HG02970 (cell line): ENCODE measurements around the gene UHMK1.
"Not testable (repeated sequence)": the region's sequence is repeated elsewhere in the genome, so short reads cannot be mapped to it uniquely, and the experiment has no call there.

Source experiments
- ATAC-seq: cut with Tn5 transposase; IDR thresholded peaks from one replicate; pipeline ENCODE4 v1.9.1; 2021; ENCODE audit warnings: mild to moderate bottlenecking, moderate library complexity, moderate number of reproducible peaks; ENCODE audit not compliant: unreplicated experiment, low FRiP score

The UHMK1 gene

DNA sequence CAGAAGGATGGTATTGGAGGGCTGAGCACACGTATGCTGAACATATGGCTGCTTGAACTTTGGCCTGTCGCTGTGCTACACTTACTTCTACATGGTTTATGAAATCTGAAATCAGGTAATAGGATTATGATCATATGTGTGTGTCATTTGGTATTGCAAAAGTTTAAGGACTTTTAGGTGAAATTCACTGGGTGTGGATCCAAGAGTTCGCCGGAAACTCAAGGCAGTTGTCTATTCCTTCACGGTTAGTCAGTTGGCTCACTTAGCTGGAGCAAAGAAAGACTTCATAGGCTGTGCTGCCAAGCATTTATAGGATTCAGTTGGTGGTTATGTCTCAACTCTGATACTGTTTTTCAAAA lies 64.8 kb downstream of the UHMK1 start:
- no peak for ATAC-seq

DNA sequence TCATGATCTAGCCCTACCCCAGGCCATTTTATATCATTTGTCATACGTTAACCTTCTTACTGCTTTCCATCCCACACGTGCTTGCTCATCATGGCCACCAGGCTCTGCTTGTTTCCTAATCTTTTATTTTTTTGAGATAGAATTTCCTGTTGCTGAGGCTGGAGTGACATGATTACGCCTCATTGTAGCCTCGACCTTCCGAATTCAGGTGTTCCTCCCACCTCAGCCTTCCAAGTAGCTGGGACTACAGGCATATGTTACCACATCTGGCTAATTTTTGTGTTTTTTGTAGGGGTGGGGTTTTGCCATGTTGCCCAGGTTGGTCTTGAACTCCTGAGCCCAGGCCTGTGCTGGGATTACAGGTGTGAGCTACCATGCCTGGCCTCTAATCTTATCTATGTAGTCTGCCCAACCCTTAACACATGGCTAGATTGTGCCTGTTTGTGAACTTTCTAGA lies 67.2 kb downstream of the UHMK1 start:
- ATAC-seq, result no peak

DNA sequence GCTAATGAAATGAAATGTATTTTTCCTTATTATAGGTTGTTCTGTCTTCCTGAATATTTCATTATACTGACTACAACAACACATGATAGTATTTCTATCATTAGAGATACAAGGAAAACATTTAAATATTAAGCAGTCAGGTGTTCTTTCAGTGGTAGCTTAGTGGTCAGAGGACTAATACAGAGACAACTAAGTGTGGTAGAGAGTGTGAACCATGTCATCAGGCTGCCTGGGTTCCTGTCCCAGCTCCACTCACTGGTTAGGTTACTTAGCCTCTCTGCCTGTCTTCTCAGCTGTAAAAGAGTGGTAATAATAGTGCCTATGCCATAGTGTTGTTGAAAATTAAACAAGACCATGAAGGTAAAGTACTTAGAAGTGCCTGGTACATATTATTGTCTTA lies 67.8 kb downstream of the UHMK1 start:
- ATAC-seq, result no peak

DNA sequence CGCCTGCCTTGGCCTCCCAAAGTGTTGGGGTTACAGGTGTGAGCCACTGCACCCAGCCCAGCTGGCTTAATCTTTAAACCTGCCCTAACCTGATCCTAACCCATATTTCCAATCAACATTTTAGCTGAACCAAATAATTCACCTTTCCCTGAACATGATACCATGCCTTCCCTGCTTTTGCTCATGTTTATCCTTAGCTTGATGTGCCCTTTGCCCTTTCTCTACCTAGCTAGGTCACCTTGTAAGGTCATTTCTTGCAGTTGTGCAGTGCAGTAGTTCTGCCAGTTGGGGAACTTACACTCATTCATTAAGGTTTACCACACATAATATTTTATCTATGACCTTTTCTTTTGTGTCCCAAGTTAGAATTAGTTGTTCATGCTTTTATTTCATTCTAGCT lies 69.3 kb downstream of the UHMK1 start:
- no peak for ATAC-seq

DNA sequence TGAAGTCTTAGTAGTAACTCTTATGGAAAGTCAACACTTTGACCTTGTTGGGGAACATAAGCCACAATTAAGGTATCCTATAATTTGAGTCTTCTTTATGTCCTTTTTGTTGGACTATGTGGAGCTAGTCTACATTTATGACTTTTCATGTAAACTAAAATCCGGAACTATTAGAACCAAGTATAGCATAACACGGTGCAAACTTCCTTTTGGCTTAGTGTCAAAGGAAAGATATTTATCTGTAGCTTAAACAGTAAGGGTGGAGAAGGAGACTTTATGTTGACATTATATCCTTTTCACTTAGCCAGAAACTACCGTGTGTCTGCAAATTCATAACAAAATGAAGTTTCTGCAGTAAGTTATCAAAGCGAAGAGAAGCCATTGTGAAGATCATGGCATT lies 71.2 kb downstream of the UHMK1 start:
- ATAC-seq, result no peak

DNA sequence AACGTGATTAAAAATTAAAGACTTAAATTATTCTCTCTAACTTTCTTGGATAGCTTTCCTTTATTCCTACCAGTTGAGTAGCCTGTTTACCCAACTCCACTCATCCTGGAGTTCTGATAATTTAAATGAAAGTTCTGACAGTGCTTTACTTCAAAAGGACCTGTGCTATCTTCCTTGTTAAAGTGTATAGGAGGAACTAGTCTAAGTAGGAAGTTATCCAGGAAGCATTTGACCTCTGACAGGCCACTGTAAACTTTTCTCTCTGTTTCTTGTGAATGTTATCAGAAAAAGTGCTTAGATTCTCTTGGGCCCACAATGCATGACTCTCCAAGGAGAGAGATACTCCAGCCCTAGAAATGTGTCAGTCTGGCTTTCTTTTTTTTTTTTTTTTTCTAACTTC lies 73.1 kb downstream of the UHMK1 start:
- no peak for ATAC-seq

DNA sequence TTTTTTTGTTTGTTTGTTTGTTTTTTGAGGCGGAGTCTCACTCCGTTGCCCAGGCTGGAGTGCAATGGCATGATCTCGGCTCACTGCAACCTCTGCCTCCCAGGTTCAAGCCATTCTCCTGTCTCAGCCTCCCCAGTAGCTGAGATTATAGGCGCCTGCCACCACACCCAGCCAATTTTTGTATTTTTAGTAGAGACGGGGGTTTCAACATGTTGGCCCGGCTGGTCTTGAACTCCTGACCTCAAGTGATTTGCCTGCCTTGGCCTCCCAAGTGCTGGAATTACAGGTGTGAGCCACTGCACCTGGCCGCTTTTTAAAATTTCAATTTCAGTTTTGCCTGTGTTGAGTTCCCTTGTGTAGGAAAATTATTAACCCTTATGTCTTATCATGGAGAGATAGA lies 73.5 kb downstream of the UHMK1 start:
- not testable (repeated sequence) for ATAC-seq

DNA sequence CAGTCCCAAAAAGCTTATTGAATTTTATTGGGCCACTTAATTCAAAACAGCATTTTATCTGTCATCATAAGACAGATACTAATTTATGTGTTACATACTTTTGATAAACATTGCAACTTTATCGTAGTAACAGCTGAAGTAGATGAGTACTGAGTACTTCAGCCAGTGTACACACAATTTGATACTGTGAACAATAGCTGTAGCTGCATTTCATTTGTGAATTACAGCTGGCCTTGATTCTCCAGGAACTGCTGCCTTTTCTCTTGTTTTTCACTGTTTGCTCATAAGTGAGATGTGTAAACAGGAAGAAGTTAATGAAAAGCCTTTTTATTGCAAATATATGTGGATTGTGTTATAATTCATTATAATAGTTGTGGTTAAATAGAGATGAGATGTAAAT lies 74.1 kb downstream of the UHMK1 start:
- no peak for ATAC-seq

DNA sequence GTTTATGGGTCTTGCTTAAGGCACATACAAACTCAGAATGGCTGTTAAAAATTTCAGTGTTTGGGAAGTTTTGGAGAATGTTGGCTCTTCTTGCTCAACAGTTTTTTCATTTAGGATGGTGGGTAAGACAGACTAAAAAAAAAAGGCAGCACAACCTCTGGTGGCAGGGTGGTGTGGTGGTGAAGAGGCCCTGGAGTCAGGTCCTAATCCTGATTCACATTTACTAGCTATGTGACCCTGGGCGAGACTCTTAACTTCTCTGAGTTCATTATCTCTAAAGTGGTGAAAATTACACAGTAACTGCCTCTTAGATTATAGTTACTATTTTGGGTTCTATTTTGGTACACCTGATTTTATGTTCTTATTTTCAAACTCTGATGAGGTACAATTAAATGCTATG lies 75.5 kb downstream of the UHMK1 start:
- ATAC-seq, result no peak

DNA sequence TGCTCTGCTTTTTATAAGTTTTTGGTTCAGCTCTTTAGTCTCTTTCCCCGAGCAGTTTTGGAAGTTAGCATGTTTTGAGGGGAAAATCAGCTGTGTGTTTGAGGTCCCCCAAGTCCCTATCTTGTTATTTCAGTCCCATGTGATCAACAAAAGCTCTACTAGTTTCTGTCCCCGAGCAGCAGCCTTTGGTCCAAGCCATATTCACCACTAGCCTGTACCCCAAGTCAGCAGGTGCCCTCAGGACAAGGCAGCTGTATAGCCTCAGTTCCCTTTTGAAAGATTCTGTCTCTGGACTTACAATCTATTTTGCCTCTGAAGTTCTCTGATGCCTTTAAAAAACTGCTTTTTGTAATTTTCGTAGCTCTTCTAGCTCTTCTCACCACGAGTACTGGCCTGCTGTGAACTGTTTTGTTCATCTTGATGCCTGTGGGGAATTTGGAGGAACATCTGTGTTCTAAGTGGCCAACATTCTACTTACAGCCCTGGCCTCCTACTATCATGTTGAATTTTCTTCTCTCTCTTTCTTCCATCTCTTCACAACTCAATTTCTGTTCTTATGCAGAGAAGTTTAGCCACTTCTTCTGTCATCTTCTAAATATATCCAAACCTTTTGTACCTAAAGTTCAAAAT lies 80.6 kb downstream of the UHMK1 start:
- ATAC-seq, result no peak

DNA sequence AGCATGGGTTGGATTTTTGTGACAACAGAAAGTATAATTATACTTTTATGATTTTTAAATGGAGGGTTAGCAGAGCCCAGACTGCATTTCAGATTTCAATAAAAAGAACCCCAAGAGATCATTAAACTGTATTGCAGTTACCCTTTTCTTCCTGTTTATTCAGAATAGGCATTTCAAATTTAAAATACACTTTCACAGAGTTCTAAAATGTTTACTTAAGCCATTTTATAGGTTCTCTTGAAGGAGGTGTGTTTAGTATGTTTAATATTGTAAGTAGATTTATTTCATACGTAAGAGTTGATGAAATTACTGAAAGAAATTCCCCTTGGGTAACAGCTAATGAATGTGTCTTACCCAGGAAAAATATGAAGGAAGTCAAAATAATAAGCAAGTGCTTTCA lies 81.3 kb downstream of the UHMK1 start:
- no peak for ATAC-seq
